Measurements from ENCODE around the gene GHSR. TPM values are rescaled to one million over a fixed set of nuclear protein-coding genes. Genes with fewer than 3 reads are reported as not detected.

The GHSR gene
- total RNA-seq, 2 donors from 2014 or later = not detected

DNA sequence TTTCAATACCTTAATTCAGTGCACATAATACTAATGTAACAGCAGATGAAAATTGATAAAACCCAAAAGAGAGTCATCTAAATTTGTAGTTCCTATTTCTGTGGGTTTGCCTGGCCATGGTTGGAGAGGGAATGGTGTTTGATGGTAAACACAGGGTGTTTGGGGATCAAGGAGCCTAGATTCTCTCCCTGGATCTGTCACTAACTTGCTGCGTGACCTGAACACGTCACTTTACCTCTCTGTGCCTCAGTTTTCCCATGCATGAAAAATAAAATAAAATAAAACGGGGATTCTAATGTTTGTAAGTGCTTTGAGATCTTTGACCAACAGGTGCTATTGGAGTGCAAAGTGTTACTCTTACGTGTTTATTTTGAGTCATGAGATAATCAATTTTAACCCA is 49.8 kb downstream of the GHSR start:
- Histone ChIP-seq H3K9ac (ENCODE audit: extremely low read depth, low read length, poor library complexity, severe bottlenecking) (no peak overlapping the region), H3K4me3 (ENCODE audit: low read length) (no peak overlapping the region), H3K4me1 (ENCODE audit: control insufficient read depth, insufficient read depth, low read length) (no peaks in the 10 kb centered on the region), H3K27me3 (ENCODE audit: control insufficient read depth, insufficient read depth, low read length, poor library complexity, severe bottlenecking) (no peaks in the 10 kb centered on the region), H3K9me3 (ENCODE audit: control insufficient read depth, low read length) (peaks cover 5% of the 10 kb centered on the region), H3K36me3 (ENCODE audit: control insufficient read depth, insufficient read depth, low read length) (peaks cover 94% of the 10 kb centered on the region), H3K27ac (ENCODE audit: low read depth, low read length) (no peak overlapping the region)
- Mint-ChIP-seq H3K4me1 (no peaks in the 10 kb centered on the region), H3K9me3 (peaks cover 1% of the 10 kb centered on the region), H3K27ac (no peak overlapping the region), H3K4me3 (no peak overlapping the region), H3K27me3 (ENCODE audit: insufficient read depth) (no peaks in the 10 kb centered on the region), H3K36me3 (ENCODE audit: low read depth) (peaks cover 65% of the 10 kb centered on the region)
- DNase-seq = no peak
- TF ChIP-seq, protein P1, sequence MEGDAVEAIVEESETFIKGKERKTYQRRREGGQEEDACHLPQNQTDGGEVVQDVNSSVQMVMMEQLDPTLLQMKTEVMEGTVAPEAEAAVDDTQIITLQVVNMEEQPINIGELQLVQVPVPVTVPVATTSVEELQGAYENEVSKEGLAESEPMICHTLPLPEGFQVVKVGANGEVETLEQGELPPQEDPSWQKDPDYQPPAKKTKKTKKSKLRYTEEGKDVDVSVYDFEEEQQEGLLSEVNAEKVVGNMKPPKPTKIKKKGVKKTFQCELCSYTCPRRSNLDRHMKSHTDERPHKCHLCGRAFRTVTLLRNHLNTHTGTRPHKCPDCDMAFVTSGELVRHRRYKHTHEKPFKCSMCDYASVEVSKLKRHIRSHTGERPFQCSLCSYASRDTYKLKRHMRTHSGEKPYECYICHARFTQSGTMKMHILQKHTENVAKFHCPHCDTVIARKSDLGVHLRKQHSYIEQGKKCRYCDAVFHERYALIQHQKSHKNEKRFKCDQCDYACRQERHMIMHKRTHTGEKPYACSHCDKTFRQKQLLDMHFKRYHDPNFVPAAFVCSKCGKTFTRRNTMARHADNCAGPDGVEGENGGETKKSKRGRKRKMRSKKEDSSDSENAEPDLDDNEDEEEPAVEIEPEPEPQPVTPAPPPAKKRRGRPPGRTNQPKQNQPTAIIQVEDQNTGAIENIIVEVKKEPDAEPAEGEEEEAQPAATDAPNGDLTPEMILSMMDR (conservative IDR thresholded peaks at IDR 0.05) = no peak
- 98 to 99% methylated on average over 4 of the region's 4 CpGs for WGBS, 2 experiments (ENCODE audit: insufficient coverage in 1 of 2, insufficient read length in 1 of 2)

DNA sequence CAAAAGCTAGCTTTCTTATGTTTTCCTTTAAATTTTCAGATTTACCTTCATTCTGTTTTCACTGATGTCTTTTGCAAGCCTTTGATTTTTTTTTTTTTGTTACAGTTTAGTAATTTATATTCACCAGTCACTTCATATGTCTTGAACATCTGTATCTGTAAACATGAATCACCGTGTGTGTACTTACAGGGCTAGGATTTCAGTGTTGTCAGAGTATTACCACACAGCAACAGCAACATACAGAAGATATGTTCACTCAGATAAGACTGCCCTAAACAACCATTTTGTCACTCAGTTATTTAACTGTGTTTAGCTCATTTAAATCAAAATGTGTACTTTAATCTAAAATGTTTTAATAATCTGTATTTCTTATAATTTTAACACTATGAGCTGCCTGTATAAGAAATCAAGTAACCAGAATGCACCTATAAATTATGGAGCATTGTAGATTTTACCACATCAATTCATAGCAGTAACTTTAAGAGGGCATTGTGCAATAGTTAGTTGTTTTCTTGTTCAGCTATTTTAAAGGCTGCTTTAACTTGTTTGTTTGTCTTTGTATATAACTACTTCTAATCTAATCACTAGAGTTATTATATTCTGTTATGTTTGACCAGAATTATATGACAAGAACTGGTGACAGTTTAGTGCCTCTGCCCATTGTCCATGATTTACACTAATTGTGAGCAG is 50.4 kb downstream of the GHSR start:
- Histone ChIP-seq H3K9ac (ENCODE audit: extremely low read depth, low read length, poor library complexity, severe bottlenecking) (no peak overlapping the region), H3K9me3 (ENCODE audit: control insufficient read depth, low read length) (peaks cover 5% of the 10 kb centered on the region), H3K36me3 (ENCODE audit: control insufficient read depth, insufficient read depth, low read length) (peaks cover 94% of the 10 kb centered on the region), H3K27ac (ENCODE audit: low read depth, low read length) (no peak overlapping the region), H3K4me1 (ENCODE audit: control insufficient read depth, insufficient read depth, low read length) (no peaks in the 10 kb centered on the region), H3K27me3 (ENCODE audit: control insufficient read depth, insufficient read depth, low read length, poor library complexity, severe bottlenecking) (no peaks in the 10 kb centered on the region), H3K4me3 (ENCODE audit: low read length) (no peak overlapping the region)
- no peaks in the 10 kb centered on the region for H3K4me1 Mint-ChIP-seq
- no peak for DNase-seq
- H3K27ac Mint-ChIP-seq = no peak overlapping the region
- H3K27me3 Mint-ChIP-seq (ENCODE audit: insufficient read depth) = no peaks in the 10 kb centered on the region
- 93% methylated on average over 1 of the region's 1 CpG; no CpG with 5 or more reads in 1 of the 2 experiments for WGBS, 2 experiments (ENCODE audit: insufficient coverage in 1 of 2, insufficient read length in 1 of 2)
- no peak overlapping the region for H3K4me3 Mint-ChIP-seq
- H3K36me3 Mint-ChIP-seq (ENCODE audit: low read depth) = peaks cover 72% of the 10 kb centered on the region
- TF ChIP-seq, protein P1 (conservative IDR thresholded peaks at IDR 0.05) = no peak
- peaks cover 1% of the 10 kb centered on the region for H3K9me3 Mint-ChIP-seq

DNA sequence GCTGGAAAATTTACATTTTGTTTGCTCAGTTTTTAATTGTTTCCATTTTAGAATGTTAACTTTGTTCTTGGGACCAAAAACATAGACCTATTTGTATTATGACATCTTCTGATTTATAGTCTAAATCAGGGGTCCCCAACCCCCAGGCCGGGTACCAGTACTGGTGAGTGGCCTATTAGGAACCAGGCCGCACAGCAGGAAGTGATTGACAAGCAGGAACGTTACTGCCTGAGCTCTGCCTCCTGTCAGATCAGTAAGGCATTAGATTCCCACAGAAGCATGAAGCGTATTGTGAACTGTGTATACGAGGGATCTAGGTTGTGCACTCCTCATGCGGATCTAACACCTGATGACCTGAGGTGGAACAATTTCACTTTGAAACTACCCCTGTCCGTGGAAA is 51.9 kb downstream of the GHSR start:
- Mint-ChIP-seq H3K9me3 (peaks cover 1% of the 10 kb centered on the region), H3K36me3 (ENCODE audit: low read depth) (peaks cover 66% of the 10 kb centered on the region), H3K27me3 (ENCODE audit: insufficient read depth) (no peaks in the 10 kb centered on the region), H3K27ac (no peak overlapping the region), H3K4me1 (peaks cover 7% of the 10 kb centered on the region), H3K4me3 (no peak overlapping the region)
- Histone ChIP-seq H3K9ac (ENCODE audit: extremely low read depth, low read length, poor library complexity, severe bottlenecking) (no peak overlapping the region), H3K36me3 (ENCODE audit: control insufficient read depth, insufficient read depth, low read length) (peaks cover 79% of the 10 kb centered on the region), H3K27ac (ENCODE audit: low read depth, low read length) (no peak overlapping the region), H3K27me3 (ENCODE audit: control insufficient read depth, insufficient read depth, low read length, poor library complexity, severe bottlenecking) (no peaks in the 10 kb centered on the region), H3K9me3 (ENCODE audit: control insufficient read depth, low read length) (peaks cover 5% of the 10 kb centered on the region), H3K4me3 (ENCODE audit: low read length) (no peak overlapping the region), H3K4me1 (ENCODE audit: control insufficient read depth, insufficient read depth, low read length) (no peaks in the 10 kb centered on the region)
- WGBS, 2 experiments (ENCODE audit: insufficient coverage in 1 of 2, insufficient read length in 1 of 2) = 92 to 94% methylated on average over 6 to 7 of the region's 7 CpGs
- TF ChIP-seq, protein P1 (conservative IDR thresholded peaks at IDR 0.05) = no peak
- no peak for DNase-seq
